Measurements from ENCODE around the gene TTC3. TPM values are rescaled to one million over a fixed set of nuclear protein-coding genes. Genes with fewer than 3 reads are reported as not detected.
A peak's percentile ranks its signal among the peaks of the same experiment; 100 is the strongest.

The TTC3 gene
- total and polyA plus RNA-seq, 9 of the 15 experiments (the other 6 are each of a cell fraction or from before 2014, with no cell fraction given), result 17.5 to 92.0 (median 59.5) TPM

DNA sequence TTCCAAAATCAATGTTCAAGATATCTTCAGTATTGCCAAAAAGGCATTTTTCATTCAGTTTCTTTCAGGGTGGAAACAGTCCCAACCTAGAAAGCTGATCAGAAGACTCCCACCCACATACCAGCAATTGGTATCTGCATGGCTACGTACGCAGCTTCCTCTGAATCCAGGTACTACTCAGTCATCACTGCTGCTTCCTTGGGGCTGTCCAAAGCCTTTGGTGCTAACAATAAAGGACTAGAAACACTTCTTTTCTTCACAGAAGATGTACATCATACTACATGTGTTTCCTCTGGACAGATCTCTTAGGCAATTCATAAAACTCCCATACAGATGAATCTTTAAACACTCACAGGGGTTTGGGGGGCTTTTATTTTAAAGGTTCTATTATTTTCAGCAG, 164.3 kb downstream of the TTC3 start (continued):
- TF ChIP-seq ZNF445 (CRISPR knock-in tag; IDR thresholded peaks at IDR 0.05; ENCODE audit: low read depth), result no peak
- no peak for TF ChIP-seq ZNF717 (CRISPR knock-in tag; IDR thresholded peaks at IDR 0.05)
- TF ChIP-seq PTBP1 (IDR thresholded peaks at IDR 0.05; ENCODE audit: low read depth, low read length), result no peak
- no peak for TF ChIP-seq PHB (CRISPR knock-in tag; IDR thresholded peaks at IDR 0.05)
- TF ChIP-seq GTF2F1 (IDR thresholded peaks at IDR 0.05; ENCODE audit: low read depth, low read length), result no peak
- TF ChIP-seq NR3C1 (CRISPR knock-in tag; IDR thresholded peaks at IDR 0.05), result no peak
- TF ChIP-seq HDGF (IDR thresholded peaks at IDR 0.05), result no peak
- TF ChIP-seq MYBL2 (IDR thresholded peaks at IDR 0.05; ENCODE audit: low read depth), result no peak
- no peak for TF ChIP-seq MYBL2 (CRISPR knock-in tag; IDR thresholded peaks at IDR 0.05; ENCODE audit: borderline replicate concordance)
- no peak for TF ChIP-seq SMARCB1 (IDR thresholded peaks at IDR 0.05; ENCODE audit: insufficient read length, low read depth)

DNA sequence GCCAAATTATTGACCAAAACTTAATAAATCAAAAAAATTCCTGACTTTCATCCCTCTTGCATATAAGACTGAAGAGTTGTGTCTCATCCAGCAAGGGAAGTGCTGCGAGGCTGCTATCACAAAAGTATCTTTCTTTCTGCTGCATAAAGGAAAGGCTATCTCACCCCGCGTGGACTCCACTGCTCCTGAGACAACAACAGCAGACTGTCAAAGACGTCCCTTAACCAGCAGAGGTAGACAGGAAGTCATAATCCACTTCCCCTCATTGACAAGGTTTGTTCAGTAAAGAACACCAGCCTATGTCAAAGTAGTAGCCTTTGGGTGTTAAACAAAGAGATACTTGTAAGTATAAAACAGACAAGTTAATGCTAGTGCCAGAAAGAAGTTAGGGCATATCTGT, 164.7 kb downstream of the TTC3 start:
- POLR2A ChIA-PET, result no interaction called here
- TF ChIP-seq NR2C1 (IDR thresholded peaks at IDR 0.05) (no peak), NR2C1 (tag; IDR thresholded peaks at IDR 0.05) (no peak), TSC22D4 (tag; IDR thresholded peaks at IDR 0.05) (no peak), CCNT2 (IDR thresholded peaks at IDR 0.05; ENCODE audit: borderline replicate concordance, extremely low read depth, insufficient read length, low read depth, low read length) (no peak), ZNF766 (CRISPR knock-in tag; conservative IDR thresholded peaks at IDR 0.05) (no peak), NEUROD1 (IDR thresholded peaks at IDR 0.05; ENCODE audit: borderline replicate concordance, low read depth, low read length, partially characterized antibody) (no peak)
- TF ChIP-seq, protein P1, sequence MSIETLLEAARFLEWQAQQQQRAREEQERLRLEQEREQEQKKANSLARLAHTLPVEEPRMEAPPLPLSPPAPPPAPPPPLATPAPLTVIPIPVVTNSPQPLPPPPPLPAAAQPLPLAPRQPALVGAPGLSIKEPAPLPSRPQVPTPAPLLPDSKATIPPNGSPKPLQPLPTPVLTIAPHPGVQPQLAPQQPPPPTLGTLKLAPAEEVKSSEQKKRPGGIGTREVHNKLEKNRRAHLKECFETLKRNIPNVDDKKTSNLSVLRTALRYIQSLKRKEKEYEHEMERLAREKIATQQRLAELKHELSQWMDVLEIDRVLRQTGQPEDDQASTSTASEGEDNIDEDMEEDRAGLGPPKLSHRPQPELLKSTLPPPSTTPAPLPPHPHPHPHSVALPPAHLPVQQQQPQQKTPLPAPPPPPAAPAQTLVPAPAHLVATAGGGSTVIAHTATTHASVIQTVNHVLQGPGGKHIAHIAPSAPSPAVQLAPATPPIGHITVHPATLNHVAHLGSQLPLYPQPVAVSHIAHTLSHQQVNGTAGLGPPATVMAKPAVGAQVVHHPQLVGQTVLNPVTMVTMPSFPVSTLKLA (conservative IDR thresholded peaks at IDR 0.05), result no peak
- TF ChIP-seq, protein P2, sequence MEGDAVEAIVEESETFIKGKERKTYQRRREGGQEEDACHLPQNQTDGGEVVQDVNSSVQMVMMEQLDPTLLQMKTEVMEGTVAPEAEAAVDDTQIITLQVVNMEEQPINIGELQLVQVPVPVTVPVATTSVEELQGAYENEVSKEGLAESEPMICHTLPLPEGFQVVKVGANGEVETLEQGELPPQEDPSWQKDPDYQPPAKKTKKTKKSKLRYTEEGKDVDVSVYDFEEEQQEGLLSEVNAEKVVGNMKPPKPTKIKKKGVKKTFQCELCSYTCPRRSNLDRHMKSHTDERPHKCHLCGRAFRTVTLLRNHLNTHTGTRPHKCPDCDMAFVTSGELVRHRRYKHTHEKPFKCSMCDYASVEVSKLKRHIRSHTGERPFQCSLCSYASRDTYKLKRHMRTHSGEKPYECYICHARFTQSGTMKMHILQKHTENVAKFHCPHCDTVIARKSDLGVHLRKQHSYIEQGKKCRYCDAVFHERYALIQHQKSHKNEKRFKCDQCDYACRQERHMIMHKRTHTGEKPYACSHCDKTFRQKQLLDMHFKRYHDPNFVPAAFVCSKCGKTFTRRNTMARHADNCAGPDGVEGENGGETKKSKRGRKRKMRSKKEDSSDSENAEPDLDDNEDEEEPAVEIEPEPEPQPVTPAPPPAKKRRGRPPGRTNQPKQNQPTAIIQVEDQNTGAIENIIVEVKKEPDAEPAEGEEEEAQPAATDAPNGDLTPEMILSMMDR (IDR thresholded peaks at IDR 0.05 in 2 of 3, conservative IDR thresholded peaks at IDR 0.05 in 1 of 3; ENCODE audit: insufficient read depth in 2 of 3, low read depth in 1 of 3, low read length in 3 of 3), result peak in 1 of 3 experiments; percentile 19; a peak in 2 of 6 replicates
- peak overlapping the region; percentile 2; the same call in 1 of the 3 replicates for H3K27ac ChIP-seq (ENCODE audit: extremely low read depth, low read depth, low read length)
- no peak overlapping the region for H2AFZ ChIP-seq (ENCODE audit: low read depth, low read length)
- CTCF ChIA-PET (ENCODE audit: low intra/inter-chr PET ratio), result no interaction called here
- in situ Hi-C loops (cut with MboI), result no loop called here
- H3K4me3 ChIP-seq, result no peak overlapping the region
- H3K36me3 ChIP-seq (ENCODE audit: control insufficient read depth, insufficient read depth, low read length), result peaks cover 76% of the 10 kb centered on the region
- H3K9me1 ChIP-seq (ENCODE audit: control insufficient read depth, insufficient read depth, low read length), result no peaks in the 10 kb centered on the region
- ATAC-seq (peak; percentile 51; the same call in 2 of the 3 replicates), DNase-seq (ENCODE audit: extremely low read depth in 1 of 4, low spot score in 3 of 4) (no peak), FAIRE-seq (no peak)
- H3K9me3 ChIP-seq (replicated peaks; ENCODE audit: control insufficient read depth, insufficient read depth, low read depth, low read length), result no peaks in the 10 kb centered on the region
- peaks cover 0 to 3% of the 10 kb centered on the region in 2 experiments; a peak in 1 of 5 replicates for H3K4me1 ChIP-seq (replicated peaks in 1 of 2; ENCODE audit: control insufficient read depth in 2 of 2, insufficient read depth in 2 of 2, low read length in 2 of 2)
- no peaks in the 10 kb centered on the region for H3K27me3 ChIP-seq (ENCODE audit: control insufficient read depth in 2 of 2, insufficient read depth in 2 of 2, low read length in 2 of 2)
- 41% methylated on average over 4 of the region's 4 CpGs for WGBS (ENCODE audit: insufficient coverage, low coverage, missing lambda C conversion rate)
- H3K79me2 ChIP-seq (ENCODE audit: control insufficient read depth, insufficient read depth, low read length), result peaks cover 23% of the 10 kb centered on the region
- BruUV-seq (replicated peaks), result no TSS peak
- H4K20me1 ChIP-seq (replicated peaks; ENCODE audit: control insufficient read depth, insufficient read depth, low read length), result no peaks in the 10 kb centered on the region
- intact Hi-C loops (cut with micrococcal nuclease), result no loop called here
- no peak overlapping the region for H3K9ac ChIP-seq (ENCODE audit: insufficient read depth in 1 of 2, low read depth in 2 of 2, low read length in 2 of 2)
- no peak overlapping the region for H3K4me2 ChIP-seq (ENCODE audit: insufficient read depth, low read length)
